ENCODE data around the gene SNTB2. TPM values are rescaled to one million over a fixed set of nuclear protein-coding genes. Genes with fewer than 3 reads are reported as not detected.

SNTB2 gene
- total and polyA plus RNA-seq, 2 of the 8 experiments (the other 6 are each of a cell fraction or from before 2014, with no cell fraction given): 6.0 to 16.1 TPM

DNA sequence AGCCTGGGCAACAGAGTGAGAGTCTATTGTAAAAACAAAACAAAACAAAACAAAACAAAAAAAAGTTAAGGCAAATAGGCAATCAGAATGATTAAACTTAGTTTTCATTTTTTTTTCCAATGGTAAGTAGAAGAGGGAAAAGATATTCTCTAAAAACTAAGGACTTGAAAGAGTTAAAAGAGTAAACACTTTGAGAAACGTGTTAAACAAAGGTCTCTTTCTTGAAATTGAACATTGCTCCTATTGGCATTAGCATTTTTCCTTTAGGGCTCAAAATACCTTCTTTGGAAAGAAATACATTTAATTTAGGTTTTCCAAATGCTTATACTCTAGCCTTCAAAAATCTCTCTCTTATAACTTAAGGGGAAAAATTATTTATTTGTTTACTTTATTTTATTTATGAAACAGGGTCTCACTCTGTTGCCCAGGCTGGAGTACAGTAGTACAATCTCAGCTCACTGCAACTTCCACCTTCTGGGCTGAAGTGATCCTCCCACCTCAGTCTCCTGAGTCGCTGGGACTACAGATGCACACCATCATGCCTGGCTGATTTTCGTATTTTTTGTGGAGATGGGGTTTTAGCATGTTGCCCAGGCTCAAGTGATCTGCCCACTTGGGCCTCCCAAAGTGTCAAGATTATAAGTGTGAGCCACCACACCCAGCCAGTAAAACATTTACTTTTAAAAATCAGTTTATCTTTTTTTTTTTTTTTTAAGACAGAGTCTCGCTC lies 79.5 kb downstream of the SNTB2 start:
- H3K14ac ChIP-seq (ENCODE audit: insufficient read length): no peak overlapping the region
- TF ChIP-seq TAF1 (IDR thresholded peaks at IDR 0.05; ENCODE audit: low read depth, low read length) (no peak), EGR1 (IDR thresholded peaks at IDR 0.05; ENCODE audit: borderline replicate concordance, low read depth, low read length) (no peak), BCL11A (IDR thresholded peaks at IDR 0.05; ENCODE audit: low read depth in 2 of 2, low read length in 2 of 2) (no peak), SAP30 (IDR thresholded peaks at IDR 0.05; ENCODE audit: insufficient read depth, insufficient replicate concordance, low read length) (no peak), TAF7 (optimal IDR thresholded peaks at IDR 0.05; ENCODE audit: borderline replicate concordance, low read depth, low read length) (no peak), SUZ12 (IDR thresholded peaks at IDR 0.05; ENCODE audit: low read length) (no peak)
- TF ChIP-seq, protein P1, sequence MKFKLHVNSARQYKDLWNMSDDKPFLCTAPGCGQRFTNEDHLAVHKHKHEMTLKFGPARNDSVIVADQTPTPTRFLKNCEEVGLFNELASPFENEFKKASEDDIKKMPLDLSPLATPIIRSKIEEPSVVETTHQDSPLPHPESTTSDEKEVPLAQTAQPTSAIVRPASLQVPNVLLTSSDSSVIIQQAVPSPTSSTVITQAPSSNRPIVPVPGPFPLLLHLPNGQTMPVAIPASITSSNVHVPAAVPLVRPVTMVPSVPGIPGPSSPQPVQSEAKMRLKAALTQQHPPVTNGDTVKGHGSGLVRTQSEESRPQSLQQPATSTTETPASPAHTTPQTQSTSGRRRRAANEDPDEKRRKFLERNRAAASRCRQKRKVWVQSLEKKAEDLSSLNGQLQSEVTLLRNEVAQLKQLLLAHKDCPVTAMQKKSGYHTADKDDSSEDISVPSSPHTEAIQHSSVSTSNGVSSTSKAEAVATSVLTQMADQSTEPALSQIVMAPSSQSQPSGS (IDR thresholded peaks at IDR 0.05; ENCODE audit: low read length): no peak

More for the DNA sequence above, 79.5 kb downstream of the SNTB2 start:
- 68% methylated on average over 4 of the region's 4 CpGs; no CpG with 5 or more reads in 1 of the 2 experiments for WGBS, 2 experiments (ENCODE audit: extremely low coverage in 1 of 2, insufficient coverage in 1 of 2, insufficient read length in 1 of 2, insufficient replicate concordance in 2 of 2, low coverage in 1 of 2, low lambda C conversion rate in 2 of 2, missing lambda C conversion rate in 1 of 2)
- H3K9ac ChIP-seq (replicated peaks in 1 of 4; ENCODE audit: extremely low read depth in 1 of 4, low read depth in 3 of 4, low read length in 3 of 4): no peak overlapping the region
- H3K9me3 ChIP-seq (ENCODE audit: insufficient read depth in 2 of 2, low read depth in 1 of 2, low read length in 1 of 2): no peaks in the 10 kb centered on the region
- H2AFZ ChIP-seq (ENCODE audit: low read length): no peak overlapping the region
- no peak overlapping the region for H4K5ac ChIP-seq (ENCODE audit: insufficient read length, low read depth, low read length)
- H3K36me3 ChIP-seq (ENCODE audit: control insufficient read depth in 2 of 4, insufficient read depth in 4 of 4, low read length in 3 of 4): peaks cover 0 to 5% (median 2%) of the 10 kb centered on the region in 4 experiments; a peak in 4 of 8 replicates
- H4K8ac ChIP-seq (ENCODE audit: extremely low read depth, insufficient read depth, low read length): no peak overlapping the region
- DNase-seq (ENCODE audit: low read depth in 1 of 2, low spot score in 2 of 2) (no peak), FAIRE-seq (no peak)
- H3K4me1 ChIP-seq (replicated peaks in 1 of 4; ENCODE audit: control insufficient read depth in 3 of 4, insufficient read depth in 4 of 4, low read length in 3 of 4): no peaks in the 10 kb centered on the region
- H3K79me1 ChIP-seq (ENCODE audit: low read depth, low read length): no peaks in the 10 kb centered on the region
- H3K4ac ChIP-seq (replicated peaks; ENCODE audit: insufficient read length, low read depth, low read length): no peak overlapping the region
- H4K91ac ChIP-seq (replicated peaks; ENCODE audit: insufficient read length, low read length): no peak overlapping the region
- no peak overlapping the region for H2BK5ac ChIP-seq (ENCODE audit: low read depth, low read length)
- H3K23ac ChIP-seq (ENCODE audit: insufficient read length): no peak overlapping the region
- H2BK12ac ChIP-seq (ENCODE audit: low read depth, low read length): no peak overlapping the region
- H3K27ac ChIP-seq (ENCODE audit: low read depth, low read length): no peak overlapping the region
- H2BK120ac ChIP-seq (replicated peaks; ENCODE audit: low read depth, low read length): no peak overlapping the region
- no peaks in the 10 kb centered on the region for H4K20me1 ChIP-seq (replicated peaks in 1 of 2; ENCODE audit: control insufficient read depth in 1 of 2, insufficient read depth in 2 of 2, low read length in 2 of 2)
- H3K18ac ChIP-seq (ENCODE audit: extremely low read depth, low read length): no peak overlapping the region
- no peaks in the 10 kb centered on the region for H3K27me3 ChIP-seq (replicated peaks in 1 of 4; ENCODE audit: control insufficient read depth in 3 of 4, extremely low read depth in 1 of 4, insufficient read depth in 3 of 4, low read length in 3 of 4)
- no peak overlapping the region for H3K56ac ChIP-seq (replicated peaks; ENCODE audit: insufficient read length, low read depth, low read length)
- H3K4me2 ChIP-seq (ENCODE audit: insufficient read depth in 1 of 2, low read depth in 2 of 2, low read length in 2 of 2): no peak overlapping the region
- H3K79me2 ChIP-seq (ENCODE audit: control insufficient read depth in 1 of 2, insufficient read depth in 2 of 2, low read length in 2 of 2): no peaks in the 10 kb centered on the region
- no peak overlapping the region for H2BK20ac ChIP-seq (ENCODE audit: low read length)
- POLR2A ChIA-PET (ENCODE audit: partially characterized antibody): no interaction called here
- H3K23me2 ChIP-seq (ENCODE audit: low read depth, low read length): no peaks in the 10 kb centered on the region
- H2BK15ac ChIP-seq (ENCODE audit: low read length): no peak overlapping the region
- H2AK5ac ChIP-seq (ENCODE audit: low read depth, low read length): no peak overlapping the region
- CTCF ChIA-PET (ENCODE audit: partially characterized antibody): interaction anchor here (2.0 kb wide), 1 partner anchor 20 kb away, joined by 8 read pairs; no protein-coding TSS in a partner anchor
- H3K4me3 ChIP-seq (ENCODE audit: extremely low read depth in 1 of 4, insufficient read depth in 2 of 4, low read depth in 3 of 4, low read length in 4 of 4): no peak overlapping the region
